ENCODE data around the gene RTN4R.
"Not testable (repeated sequence)": the region's sequence is repeated elsewhere in the genome, so short reads cannot be mapped to it uniquely, and the experiment has no call there.

RTN4R gene

GRCh38 chr22:20268279-20269012, at the start of gene RTN4R:
Gene RTN4R, minus strand, starts transcription at chr22:20268318. Its CDS starts 226 bp downstream, at chr22:20268092.
- DNase-seq, result peak; percentile 32

GRCh38 chr22:20317402-20318042, 49.4 kb upstream of the RTN4R start:
- peak; percentile 37 for DNase-seq

GRCh38 chr22:20316844-20317401, 48.8 kb upstream of the RTN4R start:
- no peak for DNase-seq

- DNase-seq, result no peak
These were observed 48.2 kb upstream of the RTN4R start for GRCh38 chr22:20316217-20316843.

- DNase-seq, result no peak
These were observed 47.5 kb upstream of the RTN4R start for GRCh38 chr22:20315337-20316216.

GRCh38 chr22:20314741-20315336, 46.7 kb upstream of the RTN4R start:
- DNase-seq, result not testable (repeated sequence)

GRCh38 chr22:20314206-20314605, 46.1 kb upstream of the RTN4R start:
- DNase-seq, result not testable (repeated sequence)

- not testable (repeated sequence) for DNase-seq
These were observed 45.4 kb upstream of the RTN4R start for GRCh38 chr22:20313306-20314077.

- DNase-seq, result no peak
These were observed 44.5 kb upstream of the RTN4R start for GRCh38 chr22:20312396-20313191.

- not testable (repeated sequence) for DNase-seq
These were observed 43.3 kb upstream of the RTN4R start for GRCh38 chr22:20311249-20312062.

GRCh38 chr22:20310773-20311172, 42.7 kb upstream of the RTN4R start:
- DNase-seq, result not testable (repeated sequence)

- not testable (repeated sequence) for DNase-seq
These were observed 42.1 kb upstream of the RTN4R start for GRCh38 chr22:20310180-20310579.

GRCh38 chr22:20308806-20309650, 40.9 kb upstream of the RTN4R start:
- not testable (repeated sequence) for DNase-seq

GRCh38 chr22:20307448-20308447, 39.6 kb upstream of the RTN4R start:
- not testable (repeated sequence) for DNase-seq

- not testable (repeated sequence) for DNase-seq
These were observed 38.7 kb upstream of the RTN4R start for GRCh38 chr22:20306646-20307447.
